ENCODE data around the gene ZP1. TPM values are rescaled to one million over a fixed set of nuclear protein-coding genes. Genes with fewer than 3 reads are reported as not detected.
A peak's percentile ranks its signal among the peaks of the same experiment; 100 is the strongest.

The ZP1 gene
- total RNA-seq, 4 donors from 2014 or later: 2.1 TPM; not detected in 3

- DNase-seq: no peak
- TF ChIP-seq CTCF (IDR thresholded peaks at IDR 0.05): no peak
- no peak for TF ChIP-seq POLR2A (IDR thresholded peaks at IDR 0.05)
- peak overlapping the region in 2 of 4 donors; percentile 59 to 63 for H3K4me3 ChIP-seq
- H3K9me3 ChIP-seq: no peaks in the 10 kb centered on the region
- peaks cover 0 to 3% (median 0%) of the 10 kb centered on the region in 4 donors for H3K4me1 ChIP-seq
- peaks cover 0 to 29% (median 0%) of the 10 kb centered on the region in 3 donors for H3K36me3 ChIP-seq
- H3K27me3 ChIP-seq: no peaks in the 10 kb centered on the region
- H3K27ac ChIP-seq: peak overlapping the region in 2 of 4 donors; percentile 89 to 92
Measured at GRCh38 chr11:60852982-60853950, 14.1 kb upstream of the ZP1 start.

DNA sequence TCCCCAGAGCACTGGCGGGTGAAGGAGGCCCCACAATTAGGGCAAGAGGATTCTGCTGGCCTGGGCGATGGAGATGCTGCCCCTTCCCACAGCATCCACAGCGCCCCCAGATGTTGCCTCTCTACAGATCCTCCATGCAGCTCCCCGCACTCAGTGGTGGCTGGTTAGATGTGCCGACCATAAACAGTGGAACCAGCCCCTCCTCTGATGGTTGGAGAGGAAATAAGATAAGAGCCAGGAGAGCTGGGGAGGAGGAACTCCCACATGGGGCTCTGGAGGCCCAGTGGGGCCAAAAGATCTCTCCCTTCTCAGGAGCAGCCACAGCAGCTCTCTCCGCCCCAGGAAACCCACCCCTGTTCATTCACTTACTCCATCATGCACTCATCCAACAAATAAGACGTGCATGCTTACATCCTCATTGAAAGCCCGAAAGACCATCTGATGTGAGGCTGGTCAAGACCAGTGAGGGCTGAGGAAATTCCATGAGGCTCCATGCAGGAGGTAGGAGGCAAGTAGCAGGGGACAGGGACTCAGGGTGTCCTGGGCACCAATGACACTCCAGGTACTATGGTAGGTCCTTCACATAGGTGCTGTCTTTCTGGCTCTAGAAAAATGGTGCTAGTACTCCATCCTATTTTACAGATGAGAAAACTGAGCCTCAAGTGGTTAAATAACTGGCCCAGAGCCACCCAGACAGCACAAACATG lies 13.0 kb upstream of the ZP1 start:
- peak in 1 of 3 donors; percentile 29 for DNase-seq
- Histone ChIP-seq H3K27ac (no peak overlapping the region), H3K9me3 (no peaks in the 10 kb centered on the region), H3K4me1 (peaks cover 0 to 3% (median 0%) of the 10 kb centered on the region in 4 donors), H3K4me3 (peak overlapping the region in 1 of 4 donors; percentile 17), H3K27me3 (no peaks in the 10 kb centered on the region), H3K36me3 (peaks cover 0 to 21% (median 0%) of the 10 kb centered on the region in 3 donors)
- no peak for TF ChIP-seq POLR2A (IDR thresholded peaks at IDR 0.05)
- no peak for TF ChIP-seq CTCF (IDR thresholded peaks at IDR 0.05)

DNA sequence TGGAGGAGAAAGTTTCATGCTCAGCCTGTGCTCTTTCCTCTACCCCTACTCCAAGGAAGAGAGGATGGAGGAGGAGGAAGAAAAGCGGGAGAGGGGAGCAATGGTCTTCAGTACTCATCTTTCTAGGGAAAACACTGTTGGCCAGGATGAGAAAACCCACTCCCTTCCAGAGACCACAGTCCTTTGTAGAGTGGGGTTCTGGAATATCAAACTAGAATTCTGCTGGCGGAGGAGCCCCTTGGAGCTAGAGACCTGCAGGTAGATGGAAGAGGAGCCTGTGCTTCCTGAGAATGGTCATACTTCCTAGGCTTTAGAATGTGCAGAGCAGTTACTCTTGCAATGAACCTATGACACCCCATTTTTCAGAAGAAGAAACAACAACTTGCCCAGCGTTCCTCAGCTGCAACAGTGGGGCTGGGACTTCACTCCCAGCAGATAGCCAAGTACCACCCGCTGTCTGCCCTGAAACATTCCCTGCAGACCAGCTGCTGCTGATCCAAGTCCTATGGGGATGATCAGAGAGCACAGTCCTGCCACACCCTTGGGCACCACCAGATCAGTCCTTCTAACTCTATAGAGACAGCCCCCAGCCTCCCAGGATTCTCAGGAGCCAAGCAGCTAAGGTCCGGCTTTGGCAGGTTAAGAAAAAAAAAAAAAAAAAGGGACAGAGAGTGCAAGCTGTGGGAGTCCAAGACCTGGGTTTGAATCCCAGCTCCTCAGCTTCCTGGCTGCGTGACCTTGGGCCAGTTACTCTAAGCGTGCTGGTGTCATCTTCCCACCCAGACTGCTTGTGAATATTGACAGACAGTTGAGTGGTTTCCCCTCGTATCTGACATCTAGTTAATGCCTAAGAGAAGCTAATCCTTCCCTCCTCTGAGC lies 12.3 kb upstream of the ZP1 start:
- peak in 1 of 3 donors; percentile 51 for DNase-seq
- no peak for TF ChIP-seq POLR2A (IDR thresholded peaks at IDR 0.05)
- no peak for TF ChIP-seq CTCF (IDR thresholded peaks at IDR 0.05)
- no peaks in the 10 kb centered on the region for H3K9me3 ChIP-seq
- peaks cover 0 to 3% (median 0%) of the 10 kb centered on the region in 4 donors for H3K4me1 ChIP-seq
- no peaks in the 10 kb centered on the region for H3K27me3 ChIP-seq
- peaks cover 0 to 13% (median 0%) of the 10 kb centered on the region in 3 donors for H3K36me3 ChIP-seq
- H3K27ac ChIP-seq: peak overlapping the region in 2 of 4 donors; percentile 18 to 35
- H3K4me3 ChIP-seq: peak overlapping the region in 2 of 4 donors; percentile 19 to 35

GRCh38 chr11:60855726-60856633 lies 11.4 kb upstream of the ZP1 start, which contains the start of gene PTGDR2:
Gene PTGDR2, minus strand, starts transcription at chr11:60855950. Its CDS starts 2,228 bp downstream, at chr11:60853722.
- H3K27me3 ChIP-seq: no peaks in the 10 kb centered on the region
- H3K4me1 ChIP-seq: peaks cover 0 to 3% (median 0%) of the 10 kb centered on the region in 4 donors
- peak within 1 kb of the TSS in 2 of 4 donors; percentile 19 to 35 for H3K4me3 ChIP-seq
- peak in 1 of 3 donors; percentile 58 for DNase-seq
- H3K27ac ChIP-seq: peak within 1 kb of the TSS in 2 of 4 donors; percentile 18 to 35
- TF ChIP-seq POLR2A (IDR thresholded peaks at IDR 0.05) (no peak), CTCF (IDR thresholded peaks at IDR 0.05) (no peak)
- no peaks in the 10 kb centered on the region for H3K9me3 ChIP-seq
- peaks cover 0 to 7% (median 0%) of the 10 kb centered on the region in 3 donors for H3K36me3 ChIP-seq

All from Peyer's patch (tissue), 4 donors.